Small intestine (tissue), 7 donors: ENCODE results near the gene ELL2. TPM values are rescaled to one million over a fixed set of nuclear protein-coding genes. Genes with fewer than 3 reads are reported as not detected.
A peak's percentile ranks its signal among the peaks of the same experiment; 100 is the strongest.
"Not testable (repeated sequence)": the region's sequence is repeated elsewhere in the genome, so short reads cannot be mapped to it uniquely, and the experiment has no call there.

Experiments
- DNase-seq, 2 donors: peaks; one replicate each; pipeline versions ENCODE4 v3.0.0 to v3.0.0-alpha.2; 2013
- FAIRE-seq: peaks from 2 replicates; lab custom pipeline; 2012; peaks lifted over from hg19 to GRCh38; lab: Jason Lieb, UNC
- H3K27ac ChIP-seq, 3 donors: one replicate each; pipeline ENCODE4 v1.5.1; 2013; ENCODE audit warnings: low read length in 2 of 3, mild to moderate bottlenecking in 2 of 3, control low read depth in 1 of 3, inconsistent platforms in 1 of 3, low read depth in 1 of 3, moderate library complexity in 1 of 3
- H3K27me3 ChIP-seq, 3 donors: one replicate each; pipeline ENCODE4 v1.6.1; 2013; ENCODE audit warnings: low read length in 3 of 3, inconsistent platforms in 1 of 3; ENCODE audit not compliant: control insufficient read depth in 3 of 3, insufficient read depth in 3 of 3
- H3K36me3 ChIP-seq, 3 donors: one replicate each; pipeline ENCODE4 v1.6.1; 2013; ENCODE audit warnings: low read length in 3 of 3, inconsistent platforms in 1 of 3, low read depth in 1 of 3, mild to moderate bottlenecking in 1 of 3, moderate library complexity in 1 of 3; ENCODE audit not compliant: control insufficient read depth in 3 of 3, insufficient read depth in 2 of 3
- H3K4me1 ChIP-seq, 3 donors: one replicate each; pipeline ENCODE4 v1.6.1; 2013; ENCODE audit warnings: low read length in 2 of 3, inconsistent platforms in 1 of 3, low read depth in 1 of 3, mild to moderate bottlenecking in 1 of 3, moderate library complexity in 1 of 3; ENCODE audit not compliant: control insufficient read depth in 3 of 3, insufficient read depth in 2 of 3
- H3K4me3 ChIP-seq, 3 donors: one replicate each; pipeline ENCODE4 v1.5.1; 2013; ENCODE audit warnings: low read length in 3 of 3, control low read depth in 1 of 3, inconsistent platforms in 1 of 3, low read depth in 1 of 3, mild to moderate bottlenecking in 1 of 3, moderate library complexity in 1 of 3
- H3K9me3 ChIP-seq, 2 donors: one replicate each; pipeline ENCODE4 v1.6.1; 2013; ENCODE audit warnings: low read depth in 1 of 2, low read length in 1 of 2; ENCODE audit not compliant: control insufficient read depth in 2 of 2, insufficient read depth in 1 of 2
- WGBS, 3 donors: extraction: QIAGEN DNeasy Blood & Tissue Kit; methylation state at CpG; one replicate each; pipeline ENCODE4 v1.1.7; 2013; 5-methylcytosine and 5-hydroxymethylcytosine counted together
- polyA plus RNA-seq, 4 donors: library from polyadenylated mRNA; stranded (reverse) in 3 of 4; unstranded in 1 of 4; fragments of 200-250 nt in 3 of 4; fragments of 120-200 nt in 1 of 4; gene quantifications; one replicate each; pipeline versions ENCODE4 v1.2.1 to v1.2.3, GENCODE V29; 2013
- donor health status: healthy with polysubstance abuse.
- donor health status: control.
- donor health status: control.
- donor health status: Bipolar disorder and iron deficiency.
- donor health status: healthy.

ELL2 gene
- polyA plus RNA-seq, 4 donors: 9.7 to 35.7 (median 12.2) TPM

DNA sequence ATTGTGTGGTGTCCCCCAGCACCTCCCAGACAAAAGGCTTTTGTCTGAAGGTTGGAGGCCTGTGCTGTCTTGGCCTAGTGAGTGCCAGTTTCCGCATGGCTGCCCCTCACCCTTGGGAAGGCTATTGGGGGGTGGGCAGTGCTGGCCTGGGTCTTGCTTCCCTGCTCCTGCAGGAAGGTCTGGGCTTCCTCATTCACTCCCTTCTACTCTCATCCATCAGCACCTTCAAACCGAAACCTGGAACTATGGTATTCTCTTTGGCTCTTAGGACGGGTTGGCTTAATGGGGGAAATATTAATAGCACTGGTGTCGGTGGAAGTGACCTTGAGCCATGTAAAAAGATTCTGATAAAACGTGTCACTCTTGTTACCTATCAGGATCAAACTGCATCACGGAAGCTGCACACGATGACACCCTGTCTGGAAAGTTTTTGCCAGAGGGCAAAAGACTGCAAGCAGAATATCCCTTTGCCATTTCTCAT lies 105.1 kb downstream of the ELL2 start:
- Histone ChIP-seq H3K36me3 (no peaks in the 10 kb centered on the region), H3K4me3 (no peak overlapping the region), H3K27me3 (no peaks in the 10 kb centered on the region), H3K27ac (peak overlapping the region in 1 of 3 donors; percentile 25), H3K9me3 (no peaks in the 10 kb centered on the region), H3K4me1 (peaks cover 2 to 6% (median 3%) of the 10 kb centered on the region in 3 donors)
- no peak for FAIRE-seq
- 75 to 87% (median 83%) methylated on average over 7 of the region's 7 CpGs for WGBS, 3 donors
- no peak for DNase-seq

DNA sequence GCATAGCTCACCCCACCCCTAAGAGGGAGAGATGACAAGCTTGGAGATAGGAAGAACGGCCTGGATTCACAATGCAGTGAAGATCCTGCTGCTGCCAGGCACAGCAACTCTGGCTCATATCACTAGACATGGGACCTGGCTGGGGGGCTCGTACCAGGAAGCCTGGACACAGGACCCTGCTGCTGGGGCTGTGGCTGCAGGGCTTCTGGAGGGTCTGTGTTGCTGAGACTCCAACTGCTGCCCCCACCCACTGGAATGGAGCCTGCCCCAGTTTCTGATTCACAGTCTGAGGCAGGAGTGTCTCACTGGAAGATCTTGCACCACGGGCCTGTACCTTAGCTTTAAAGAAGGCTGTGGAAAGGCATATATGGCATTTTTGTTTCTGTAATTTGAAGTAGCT lies 108.2 kb downstream of the ELL2 start:
- WGBS, 3 donors: 83 to 89% (median 87%) methylated on average over 3 of the region's 3 CpGs
- Histone ChIP-seq H3K27ac (no peak overlapping the region), H3K27me3 (no peaks in the 10 kb centered on the region), H3K4me1 (peaks cover 0 to under 1% (median 0%) of the 10 kb centered on the region in 3 donors), H3K36me3 (no peaks in the 10 kb centered on the region), H3K9me3 (no peaks in the 10 kb centered on the region), H3K4me3 (no peak overlapping the region)
- DNase-seq (no peak), FAIRE-seq (no peak)

DNA sequence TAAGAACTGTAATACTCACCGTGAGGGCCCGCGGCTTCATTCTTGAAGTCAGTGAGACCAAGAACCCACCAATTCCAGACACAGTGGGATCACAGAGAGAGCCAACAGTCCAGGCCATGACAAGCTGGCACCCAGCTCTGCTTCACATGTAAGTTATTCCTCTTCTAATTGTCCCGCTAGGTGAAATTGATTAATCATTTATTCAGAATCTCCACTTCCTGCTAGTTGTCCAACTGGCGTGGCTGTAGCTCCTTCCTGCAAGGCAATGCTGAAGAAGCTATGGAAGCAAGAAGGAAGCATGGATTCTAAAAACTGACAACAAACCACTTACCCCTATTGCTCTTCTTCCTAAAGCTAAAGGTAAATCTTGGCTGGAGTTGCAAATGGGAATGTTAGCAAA lies 109.1 kb downstream of the ELL2 start:
- WGBS, 3 donors: 65 to 86% (median 80%) methylated on average over 5 of the region's 5 CpGs
- no peaks in the 10 kb centered on the region for H3K9me3 ChIP-seq
- no peaks in the 10 kb centered on the region for H3K4me1 ChIP-seq
- DNase-seq: peak in 1 of 2 donors; percentile 49
- H3K27me3 ChIP-seq: no peaks in the 10 kb centered on the region
- H3K36me3 ChIP-seq: no peaks in the 10 kb centered on the region
- no peak for FAIRE-seq
- no peak overlapping the region for H3K27ac ChIP-seq
- no peak overlapping the region for H3K4me3 ChIP-seq

- not testable (repeated sequence) for DNase-seq, H3K27me3 ChIP-seq, H3K4me1 ChIP-seq, H3K9me3 ChIP-seq, FAIRE-seq, H3K27ac ChIP-seq, H3K4me3 ChIP-seq, H3K36me3 ChIP-seq
- WGBS, 3 donors: 97 to 99% (median 98%) methylated on average over 14 to 34 of the region's 34 CpGs
Observed at GRCh38 chr5:95851141-95851540, 110.5 kb downstream of the ELL2 start.

DNA sequence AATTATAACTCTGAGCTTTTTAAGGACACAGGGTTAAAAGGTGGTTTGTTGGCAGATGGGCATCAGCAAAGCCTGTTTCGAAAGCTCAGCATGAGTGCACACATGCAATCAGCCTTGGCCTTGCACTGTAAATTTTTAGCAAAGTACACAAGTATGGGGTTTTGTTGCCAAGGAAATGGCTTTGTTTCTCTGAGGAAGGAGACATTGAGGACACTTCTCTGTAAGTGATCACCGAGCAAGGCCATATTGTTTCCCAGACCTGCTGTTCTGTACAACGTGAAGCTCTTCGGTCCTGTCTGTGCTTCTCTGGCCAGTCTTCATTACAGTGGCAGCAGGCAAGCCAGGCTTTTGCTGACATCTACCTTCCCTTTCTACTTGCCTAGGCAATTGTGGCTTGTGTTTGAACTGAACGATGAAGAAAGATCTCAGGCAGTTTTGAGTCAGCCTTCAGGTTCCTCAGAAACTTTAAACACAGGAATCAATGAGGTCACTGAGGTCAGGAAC lies 111.2 kb downstream of the ELL2 start:
- FAIRE-seq (no peak), DNase-seq (no peak)
- H3K36me3 ChIP-seq: no peaks in the 10 kb centered on the region
- 73 to 85% (median 77%) methylated on average over 5 of the region's 5 CpGs for WGBS, 3 donors
- H3K27me3 ChIP-seq: no peaks in the 10 kb centered on the region
- no peaks in the 10 kb centered on the region for H3K9me3 ChIP-seq
- peak overlapping the region in 1 of 3 donors; percentile 24 for H3K27ac ChIP-seq
- no peak overlapping the region for H3K4me3 ChIP-seq
- H3K4me1 ChIP-seq: no peaks in the 10 kb centered on the region

GRCh38 chr5:95848701-95849100 lies 113.0 kb downstream of the ELL2 start:
- H3K4me1 ChIP-seq: no peaks in the 10 kb centered on the region
- no peaks in the 10 kb centered on the region for H3K27me3 ChIP-seq
- 78 to 82% (median 82%) methylated on average over 3 of the region's 3 CpGs for WGBS, 3 donors
- H3K36me3 ChIP-seq: no peaks in the 10 kb centered on the region
- H3K4me3 ChIP-seq: no peak overlapping the region
- H3K27ac ChIP-seq: no peak overlapping the region
- DNase-seq (no peak), FAIRE-seq (no peak)
- H3K9me3 ChIP-seq: no peaks in the 10 kb centered on the region

GRCh38 chr5:95847261-95847592 lies 114.4 kb downstream of the ELL2 start:
- Histone ChIP-seq H3K4me3 (no peak overlapping the region), H3K4me1 (no peaks in the 10 kb centered on the region), H3K27ac (no peak overlapping the region), H3K27me3 (no peaks in the 10 kb centered on the region), H3K36me3 (no peaks in the 10 kb centered on the region), H3K9me3 (no peaks in the 10 kb centered on the region)
- FAIRE-seq: no peak
- no peak for DNase-seq
- 0 to 4% (median 2%) methylated on average over 1 of the region's 1 CpG for WGBS, 3 donors

DNA sequence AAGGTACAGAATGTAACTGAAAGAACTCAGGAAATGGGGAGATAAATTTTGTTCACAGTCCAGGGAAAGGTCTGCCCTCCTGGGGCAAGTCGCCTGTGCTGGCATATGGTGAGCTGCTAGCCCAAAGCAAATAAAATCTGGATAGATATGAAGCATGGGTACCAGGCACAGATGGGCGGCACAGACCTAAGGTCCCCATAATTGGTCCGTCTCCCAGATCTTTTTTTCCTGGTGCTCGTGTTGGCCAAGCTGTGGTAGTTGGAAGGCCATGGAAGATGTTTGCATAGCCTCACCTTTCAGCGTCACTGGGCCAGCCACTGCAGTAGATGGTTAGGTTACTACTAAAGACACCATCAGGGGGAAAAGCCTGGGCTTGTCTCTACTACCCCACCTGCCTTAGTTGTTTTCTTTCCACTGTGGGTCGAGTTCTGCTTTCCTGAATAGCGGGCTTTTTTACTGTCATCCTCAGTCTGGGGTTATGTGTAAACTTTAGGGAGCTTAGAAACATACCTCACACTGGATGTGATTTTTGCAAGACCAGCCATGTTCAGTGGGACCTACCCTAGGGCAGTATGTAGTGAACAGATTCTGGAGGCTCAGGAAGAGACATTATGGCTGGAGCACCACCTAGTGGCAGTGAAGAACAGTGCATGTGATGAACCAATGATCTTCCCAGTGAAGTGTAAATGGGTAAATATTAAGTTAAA lies 114.9 kb downstream of the ELL2 start:
- H3K36me3 ChIP-seq: no peaks in the 10 kb centered on the region
- H3K27me3 ChIP-seq: no peaks in the 10 kb centered on the region
- H3K27ac ChIP-seq: no peak overlapping the region
- DNase-seq: peak; percentile 77 to 78
- FAIRE-seq: no peak
- peaks cover 0 to 3% (median 0%) of the 10 kb centered on the region in 3 donors for H3K4me1 ChIP-seq
- H3K9me3 ChIP-seq: no peaks in the 10 kb centered on the region
- H3K4me3 ChIP-seq: no peak overlapping the region
- 77 to 82% (median 78%) methylated on average over 7 of the region's 7 CpGs for WGBS, 3 donors
